Measurements from ENCODE around the gene CHRNA4.

The CHRNA4 gene

DNA sequence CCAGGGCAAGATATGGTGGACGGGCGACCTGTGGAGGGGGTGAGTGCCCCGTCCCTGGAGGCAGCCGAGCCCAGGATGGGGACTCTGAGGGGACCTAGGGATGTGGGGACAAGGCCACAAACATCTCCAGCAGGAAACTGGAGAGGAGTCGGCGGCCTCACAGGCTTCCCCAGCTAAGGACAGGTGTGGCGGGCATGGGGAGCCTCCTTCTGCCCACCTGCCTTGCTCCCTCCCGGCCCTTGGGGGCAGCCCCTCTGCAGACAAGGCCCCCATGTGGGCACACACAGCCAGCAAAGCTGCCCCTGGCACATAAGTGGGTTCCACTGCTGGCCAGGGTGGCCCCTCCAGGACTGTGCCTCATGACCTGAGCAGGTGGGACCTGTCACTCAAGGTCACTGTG is 4.6 kb downstream of the CHRNA4 start:
- Histone ChIP-seq H3K9me3 (ENCODE audit: severe bottlenecking) (no peaks in the 10 kb centered on the region), H3K27ac (ENCODE audit: poor library complexity, severe bottlenecking) (no peak overlapping the region), H3K4me1 (ENCODE audit: insufficient read depth, poor library complexity, severe bottlenecking) (no peaks in the 10 kb centered on the region), H3K36me3 (ENCODE audit: low read depth) (no peaks in the 10 kb centered on the region), H3K27me3 (ENCODE audit: insufficient read depth, poor library complexity, severe bottlenecking) (peaks cover 35% of the 10 kb centered on the region), H3K4me3 (ENCODE audit: severe bottlenecking) (no peak overlapping the region)
- DNase-seq (ENCODE audit: low spot score) (no peak), ATAC-seq (ENCODE audit: low read depth) (no peak)
- TF ChIP-seq CTCF (IDR thresholded peaks at IDR 0.05; ENCODE audit: poor library complexity, severe bottlenecking), result no peak

- no peak for ATAC-seq (ENCODE audit: low read depth)
- no peaks in the 10 kb centered on the region for H3K4me1 ChIP-seq (ENCODE audit: insufficient read depth, poor library complexity, severe bottlenecking)
- no peak overlapping the region for H3K27ac ChIP-seq (ENCODE audit: poor library complexity, severe bottlenecking)
- no peaks in the 10 kb centered on the region for H3K36me3 ChIP-seq (ENCODE audit: low read depth)
- no peak overlapping the region for H3K4me3 ChIP-seq (ENCODE audit: severe bottlenecking)
- H3K9me3 ChIP-seq (ENCODE audit: severe bottlenecking), result no peaks in the 10 kb centered on the region
- H3K27me3 ChIP-seq (ENCODE audit: insufficient read depth, poor library complexity, severe bottlenecking), result peaks cover 31% of the 10 kb centered on the region
- no peak for TF ChIP-seq CTCF (IDR thresholded peaks at IDR 0.05; ENCODE audit: poor library complexity, severe bottlenecking)
- DNase-seq (ENCODE audit: low spot score), result no peak
Measured at GRCh38 chr20:63355781-63356295, 5.3 kb downstream of the CHRNA4 start.

DNA sequence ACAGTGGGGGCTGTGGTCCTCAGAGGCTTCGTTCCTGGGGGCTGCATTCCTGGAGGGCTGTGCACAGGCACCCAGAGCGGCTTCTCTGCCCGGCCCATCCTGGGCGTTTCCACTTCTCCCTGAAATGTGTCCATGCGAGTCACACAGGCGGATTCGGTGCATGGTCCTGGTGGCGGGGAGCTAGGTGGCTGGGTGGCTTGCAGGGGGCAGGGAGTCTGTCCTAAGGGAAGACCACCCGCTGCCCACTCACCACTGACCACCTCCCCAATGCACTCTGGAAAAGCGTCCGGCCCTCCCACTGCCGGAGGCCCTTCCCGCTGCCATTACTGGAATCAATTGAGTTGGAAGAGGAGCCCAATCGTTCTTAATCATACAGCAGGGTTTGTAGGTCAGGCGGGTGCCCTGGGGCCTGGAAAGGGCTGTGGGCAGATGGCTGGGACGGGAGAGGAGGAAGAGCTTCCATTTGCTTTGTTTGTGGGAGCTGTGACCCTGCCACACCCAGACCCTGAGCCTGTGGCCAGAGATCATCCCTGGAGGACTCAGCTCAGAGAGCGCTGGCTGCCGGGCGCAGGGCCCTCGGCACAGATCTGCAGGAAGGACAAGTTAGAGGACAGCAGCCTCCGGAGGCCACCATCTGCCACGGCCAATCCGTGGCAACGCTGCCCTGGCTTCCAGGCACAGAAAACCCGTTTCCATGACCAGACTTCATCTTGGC is 6.4 kb downstream of the CHRNA4 start:
- Histone ChIP-seq H3K9me3 (ENCODE audit: severe bottlenecking) (no peaks in the 10 kb centered on the region), H3K4me1 (ENCODE audit: insufficient read depth, poor library complexity, severe bottlenecking) (no peaks in the 10 kb centered on the region), H3K4me3 (ENCODE audit: severe bottlenecking) (no peak overlapping the region), H3K27ac (ENCODE audit: poor library complexity, severe bottlenecking) (no peak overlapping the region), H3K27me3 (ENCODE audit: insufficient read depth, poor library complexity, severe bottlenecking) (peaks cover 20% of the 10 kb centered on the region), H3K36me3 (ENCODE audit: low read depth) (no peaks in the 10 kb centered on the region)
- DNase-seq (ENCODE audit: low spot score) (no peak), ATAC-seq (ENCODE audit: low read depth) (no peak)
- TF ChIP-seq CTCF (IDR thresholded peaks at IDR 0.05; ENCODE audit: poor library complexity, severe bottlenecking), result no peak

- ATAC-seq (ENCODE audit: low read depth) (no peak), DNase-seq (ENCODE audit: low spot score) (no peak)
- Histone ChIP-seq H3K27ac (ENCODE audit: poor library complexity, severe bottlenecking) (no peak overlapping the region), H3K36me3 (ENCODE audit: low read depth) (no peaks in the 10 kb centered on the region), H3K9me3 (ENCODE audit: severe bottlenecking) (no peaks in the 10 kb centered on the region), H3K27me3 (ENCODE audit: insufficient read depth, poor library complexity, severe bottlenecking) (peaks cover 9% of the 10 kb centered on the region), H3K4me1 (ENCODE audit: insufficient read depth, poor library complexity, severe bottlenecking) (no peaks in the 10 kb centered on the region), H3K4me3 (ENCODE audit: severe bottlenecking) (no peak overlapping the region)
- no peak for TF ChIP-seq CTCF (IDR thresholded peaks at IDR 0.05; ENCODE audit: poor library complexity, severe bottlenecking)
Measured at GRCh38 chr20:63352811-63353221, 8.3 kb downstream of the CHRNA4 start.

Measured in RWPE2 (cell line).